Astrocyte of the cerebellum (primary cell): ENCODE results near the gene CPN1.

ENCODE experiments used
- DNase-seq: peaks from one replicate; pipeline ENCODE4 v3.0.0-alpha.2; 2011; ENCODE audit warnings: low read depth
- H3K4me3 ChIP-seq: 2 replicates; pipeline ENCODE4 v1.5.1; 2011; ENCODE audit warnings: mild to moderate bottlenecking, low read depth, low read length, moderate library complexity
- in situ Hi-C: cut with HindIII; loops from 2 replicates; pipeline ENCODE4 v1.10.0; 2017; ENCODE audit warnings: low sequenced_read_pairs
- TF ChIP-seq, protein P1 (sequence below): IDR thresholded peaks from 2 replicates; pipeline ENCODE4 v1.5.1; 2012; ENCODE audit warnings: low read length, low read depth, moderate library complexity, mild to moderate bottlenecking; ENCODE audit errors: missing control alignments

The CPN1 gene

DNA sequence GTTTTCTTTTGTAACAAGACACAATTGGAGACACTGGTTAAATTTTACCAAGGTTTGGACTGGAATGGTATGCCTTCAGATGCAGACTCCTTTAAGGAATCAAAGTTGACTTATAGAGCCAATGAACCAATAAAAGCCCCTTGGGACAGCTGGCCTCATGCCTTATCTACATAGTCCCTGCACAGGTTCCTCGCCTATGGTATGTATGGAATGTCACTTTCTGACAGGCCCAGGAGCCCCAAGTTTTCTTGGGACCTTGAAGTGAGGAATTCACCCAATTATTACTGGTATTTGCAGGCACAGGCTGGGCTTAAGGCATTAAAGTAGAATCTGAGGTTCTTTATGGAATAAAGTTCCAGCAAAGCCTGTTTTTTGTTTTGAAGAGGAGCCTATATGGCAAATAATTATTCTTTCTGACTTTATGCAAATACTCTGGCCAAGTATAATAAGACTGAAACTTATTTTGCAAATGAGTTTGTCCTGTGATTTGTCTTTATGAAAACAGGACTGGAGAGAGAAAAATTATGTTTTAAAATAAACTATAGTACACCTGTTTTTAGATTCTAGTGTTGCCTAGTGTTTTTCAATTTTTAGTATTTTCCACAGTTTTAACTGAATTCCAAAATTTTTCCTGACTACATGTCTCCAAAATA is 47.8 kb downstream of the CPN1 start:
- in situ Hi-C loops = loop anchor here (5.0 kb wide), 2 partner anchors 43 to 57 kb away; no protein-coding TSS in a partner anchor
- no peak for DNase-seq
- TF ChIP-seq, protein P1, sequence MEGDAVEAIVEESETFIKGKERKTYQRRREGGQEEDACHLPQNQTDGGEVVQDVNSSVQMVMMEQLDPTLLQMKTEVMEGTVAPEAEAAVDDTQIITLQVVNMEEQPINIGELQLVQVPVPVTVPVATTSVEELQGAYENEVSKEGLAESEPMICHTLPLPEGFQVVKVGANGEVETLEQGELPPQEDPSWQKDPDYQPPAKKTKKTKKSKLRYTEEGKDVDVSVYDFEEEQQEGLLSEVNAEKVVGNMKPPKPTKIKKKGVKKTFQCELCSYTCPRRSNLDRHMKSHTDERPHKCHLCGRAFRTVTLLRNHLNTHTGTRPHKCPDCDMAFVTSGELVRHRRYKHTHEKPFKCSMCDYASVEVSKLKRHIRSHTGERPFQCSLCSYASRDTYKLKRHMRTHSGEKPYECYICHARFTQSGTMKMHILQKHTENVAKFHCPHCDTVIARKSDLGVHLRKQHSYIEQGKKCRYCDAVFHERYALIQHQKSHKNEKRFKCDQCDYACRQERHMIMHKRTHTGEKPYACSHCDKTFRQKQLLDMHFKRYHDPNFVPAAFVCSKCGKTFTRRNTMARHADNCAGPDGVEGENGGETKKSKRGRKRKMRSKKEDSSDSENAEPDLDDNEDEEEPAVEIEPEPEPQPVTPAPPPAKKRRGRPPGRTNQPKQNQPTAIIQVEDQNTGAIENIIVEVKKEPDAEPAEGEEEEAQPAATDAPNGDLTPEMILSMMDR = no peak
- H3K4me3 ChIP-seq = no peak overlapping the region

DNA sequence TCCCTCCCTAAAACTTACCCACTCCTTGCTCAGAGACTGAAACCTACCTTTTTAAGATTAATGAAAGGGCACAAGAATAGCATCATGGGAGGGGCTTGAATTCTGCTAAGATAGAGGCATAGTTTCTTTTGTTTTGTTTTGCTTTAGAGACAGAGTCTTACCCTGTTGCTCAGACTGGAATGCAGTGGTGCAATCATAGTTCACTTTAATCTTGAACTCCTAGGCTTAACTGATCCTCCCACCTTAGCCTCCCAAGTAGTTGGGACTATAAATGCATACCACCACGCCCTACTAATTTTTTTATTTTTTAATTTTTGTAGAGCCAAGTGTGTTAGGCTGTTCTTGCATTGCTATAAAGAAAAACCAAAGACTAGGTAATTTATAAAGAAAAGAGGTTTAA is 54.3 kb downstream of the CPN1 start:
- DNase-seq = no peak
- in situ Hi-C loops = no loop called here
- TF ChIP-seq, protein P1 = no peak
- H3K4me3 ChIP-seq = no peak overlapping the region

DNA sequence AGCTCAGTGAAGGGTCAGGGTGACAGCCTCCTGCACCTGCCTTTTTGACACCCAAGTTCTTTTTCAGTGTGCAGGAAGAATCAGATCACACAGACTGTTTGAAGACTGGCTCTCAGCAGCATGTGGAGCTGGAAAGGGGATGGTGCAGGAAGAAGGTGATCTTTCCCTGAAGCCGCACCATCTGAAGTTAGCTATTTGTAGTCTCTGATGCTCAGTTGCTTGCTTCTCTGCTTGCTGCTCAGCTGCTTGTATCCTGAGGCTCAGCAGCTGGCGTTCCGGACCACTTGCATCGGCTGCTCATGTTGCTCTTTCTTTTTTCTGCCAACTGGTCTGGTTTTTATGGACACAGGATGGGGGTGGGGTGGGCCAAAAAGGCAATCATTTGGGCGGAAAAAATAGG is 56.1 kb downstream of the CPN1 start:
- TF ChIP-seq, protein P1 = no peak
- no peak overlapping the region for H3K4me3 ChIP-seq
- in situ Hi-C loops = no loop called here
- DNase-seq = no peak

DNA sequence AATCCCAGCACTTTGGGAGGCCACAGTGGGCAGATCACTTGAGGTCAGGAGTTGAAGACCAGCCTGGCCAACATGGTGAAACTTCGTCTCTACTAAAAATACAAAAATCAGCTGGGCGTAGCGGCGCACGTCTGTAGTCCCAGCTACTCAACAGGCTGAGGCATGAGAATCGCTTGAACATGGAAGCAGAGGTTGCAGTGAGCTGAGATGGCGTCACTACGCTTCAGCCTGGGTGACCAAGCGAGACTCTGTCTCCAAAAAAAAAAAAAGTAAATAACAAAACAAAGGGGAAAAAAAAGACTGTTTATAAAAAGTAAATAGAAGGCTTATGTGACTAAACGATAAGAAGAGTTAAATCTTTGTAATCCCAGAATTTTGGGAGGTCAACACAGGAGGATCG is 56.9 kb downstream of the CPN1 start:
- H3K4me3 ChIP-seq = no peak overlapping the region
- DNase-seq = no peak
- TF ChIP-seq, protein P1 = no peak
- in situ Hi-C loops = no loop called here

DNA sequence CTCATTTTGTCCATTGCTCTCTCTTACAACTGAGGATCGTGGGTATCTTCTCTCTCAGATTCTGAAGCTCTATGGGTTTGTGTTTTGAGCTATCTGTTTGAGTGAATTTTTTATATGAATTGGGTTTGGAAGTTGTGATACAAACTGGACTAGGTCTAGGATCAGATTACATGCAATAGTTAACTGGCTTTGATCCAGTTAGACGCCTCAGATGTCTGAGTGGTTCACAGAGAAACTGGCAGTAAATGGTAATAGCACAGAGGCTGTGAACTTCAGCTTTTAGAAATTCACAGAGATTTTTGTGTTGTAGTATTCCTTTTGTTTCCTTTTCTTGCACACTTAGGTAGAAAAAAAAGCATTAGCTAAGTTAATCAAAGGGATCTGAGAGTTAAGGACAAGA is 59.3 kb downstream of the CPN1 start:
- DNase-seq = peak; percentile 28
- TF ChIP-seq, protein P1 = no peak
- in situ Hi-C loops = no loop called here

DNA sequence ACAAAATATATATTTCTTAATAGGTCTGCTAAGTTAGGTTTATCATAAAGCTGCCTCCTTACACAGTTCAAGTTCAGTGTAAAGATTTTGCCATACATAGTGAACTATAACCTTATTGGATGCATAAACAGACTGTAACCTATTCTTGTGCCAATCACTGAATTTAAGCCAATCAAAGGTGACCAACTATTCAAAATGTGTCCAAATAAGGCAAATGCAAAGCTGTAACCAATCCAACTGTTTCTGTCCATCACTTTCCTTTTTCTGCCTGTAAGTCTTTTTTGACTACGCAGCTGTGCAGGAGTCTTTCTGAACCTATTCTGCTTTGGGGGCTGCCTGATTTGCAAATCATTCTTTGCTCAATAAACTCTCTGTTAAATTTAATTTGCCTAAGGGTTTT is 60.3 kb downstream of the CPN1 start:
- in situ Hi-C loops = no loop called here
- TF ChIP-seq, protein P1 = no peak

More for the DNA sequence above, 59.3 kb downstream of the CPN1 start:
- H3K4me3 ChIP-seq = no peak overlapping the region

More for the DNA sequence above, 60.3 kb downstream of the CPN1 start:
- H3K4me3 ChIP-seq = no peak overlapping the region
- DNase-seq = no peak
